GM19099 (cell line): Measurements from ENCODE around the gene MED27.

Source experiments
- POLR2A ChIP-seq: IDR thresholded peaks from 3 replicates; pipeline ENCODE4 v1.6.1; 2011; ENCODE audit warnings: low read depth; ENCODE audit not compliant: insufficient read length; ENCODE audit errors: extremely low read depth

Gene MED27

GRCh38 chr9:131960851-131961495 lies 118.7 kb downstream of the MED27 start:
- TF ChIP-seq POLR2A = no peak

- no peak for TF ChIP-seq POLR2A
Observed at GRCh38 chr9:131960311-131960710, 119.4 kb downstream of the MED27 start.

GRCh38 chr9:131959887-131960286 lies 119.8 kb downstream of the MED27 start:
- TF ChIP-seq POLR2A = no peak

- TF ChIP-seq POLR2A = no peak
Observed at GRCh38 chr9:131959056-131959455, 120.6 kb downstream of the MED27 start.

- no peak for TF ChIP-seq POLR2A
Observed at GRCh38 chr9:131954299-131954698, 125.4 kb downstream of the MED27 start.

GRCh38 chr9:131951905-131952304 lies 127.8 kb downstream of the MED27 start:
- TF ChIP-seq POLR2A = no peak

- no peak for TF ChIP-seq POLR2A
Observed at GRCh38 chr9:131951155-131951554, 128.5 kb downstream of the MED27 start.

GRCh38 chr9:131950487-131950886 lies 129.2 kb downstream of the MED27 start:
- no peak for TF ChIP-seq POLR2A

- no peak for TF ChIP-seq POLR2A
Observed at GRCh38 chr9:131946180-131946579, 133.5 kb downstream of the MED27 start.

- no peak for TF ChIP-seq POLR2A
Observed at GRCh38 chr9:131943351-131943841, 136.3 kb downstream of the MED27 start.

- no peak for TF ChIP-seq POLR2A
Observed at GRCh38 chr9:131942146-131942720, 137.4 kb downstream of the MED27 start.

- no peak for TF ChIP-seq POLR2A
Observed at GRCh38 chr9:131937451-131937850, 142.2 kb downstream of the MED27 start.

GRCh38 chr9:131936929-131937328 lies 142.7 kb downstream of the MED27 start:
- no peak for TF ChIP-seq POLR2A

- TF ChIP-seq POLR2A = no peak
Observed at GRCh38 chr9:131934673-131935072, 145.0 kb downstream of the MED27 start.

- no peak for TF ChIP-seq POLR2A
Observed at GRCh38 chr9:131927091-131927490, 152.6 kb downstream of the MED27 start.

GRCh38 chr9:131926360-131926922 lies 153.2 kb downstream of the MED27 start:
- TF ChIP-seq POLR2A = no peak
